Measurements from ENCODE around the gene IL1RAP. TPM values are rescaled to one million over a fixed set of nuclear protein-coding genes. Genes with fewer than 3 reads are reported as not detected.

IL1RAP gene
- total and polyA plus RNA-seq, 7 donors: 0.70 to 6.3 (median 4.0) TPM

GRCh38 chr3:190626951-190627620, 113.2 kb downstream of the IL1RAP start:
- Histone ChIP-seq H3K4me1 (no peaks in the 10 kb centered on the region), H3K27me3 (ENCODE audit: insufficient read depth in 3 of 3, low read length in 2 of 3) (no peaks in the 10 kb centered on the region), H3K9me3 (no peaks in the 10 kb centered on the region), H3K27ac (no peak overlapping the region), H3K36me3 (ENCODE audit: insufficient read depth in 1 of 2, low read depth in 1 of 2) (peaks cover 0 to 6% of the 10 kb centered on the region in 2 donors), H3K4me3 (no peak overlapping the region)
- DNase-seq (no peak), ATAC-seq (no peak)
- WGBS, 3 donors: 80 to 81% (median 80%) methylated on average over 7 of the region's 7 CpGs
- no peak for TF ChIP-seq CTCF (IDR thresholded peaks at IDR 0.05)
- intact Hi-C loops (cut with DNase I): no loop called here

GRCh38 chr3:190629088-190629487, 115.2 kb downstream of the IL1RAP start:
- Histone ChIP-seq H3K27ac (no peak overlapping the region), H3K36me3 (ENCODE audit: insufficient read depth in 1 of 2, low read depth in 1 of 2) (peaks cover 0 to 6% of the 10 kb centered on the region in 2 donors), H3K4me1 (no peaks in the 10 kb centered on the region), H3K27me3 (ENCODE audit: insufficient read depth in 3 of 3, low read length in 2 of 3) (no peaks in the 10 kb centered on the region), H3K4me3 (no peak overlapping the region), H3K9me3 (no peaks in the 10 kb centered on the region)
- intact Hi-C loops (cut with DNase I): no loop called here
- 91 to 100% (median 97%) methylated on average over 4 of the region's 4 CpGs for whole genome bisulfite sequencing, 3 donors
- ATAC-seq: no peak
- no peak for DNase-seq
- TF ChIP-seq CTCF (IDR thresholded peaks at IDR 0.05): no peak

GRCh38 chr3:190631295-190631694, 117.4 kb downstream of the IL1RAP start:
- Histone ChIP-seq H3K27me3 (ENCODE audit: insufficient read depth in 3 of 3, low read length in 2 of 3) (no peaks in the 10 kb centered on the region), H3K9me3 (no peaks in the 10 kb centered on the region), H3K4me3 (no peak overlapping the region), H3K36me3 (ENCODE audit: insufficient read depth in 1 of 2, low read depth in 1 of 2) (peaks cover 0 to 3% of the 10 kb centered on the region in 2 donors), H3K4me1 (no peaks in the 10 kb centered on the region), H3K27ac (no peak overlapping the region)
- 72 to 82% (median 75%) methylated on average over 2 of the region's 2 CpGs for WGBS, 3 donors
- intact Hi-C loops (cut with DNase I): no loop called here
- ATAC-seq (no peak), DNase-seq (no peak)
- TF ChIP-seq CTCF (IDR thresholded peaks at IDR 0.05): no peak

GRCh38 chr3:190641564-190641963, 127.7 kb downstream of the IL1RAP start:
- no peaks in the 10 kb centered on the region for H3K4me1 ChIP-seq
- WGBS, 3 donors: 55 to 68% (median 58%) methylated on average over 3 of the region's 3 CpGs
- no peaks in the 10 kb centered on the region for H3K9me3 ChIP-seq
- H3K36me3 ChIP-seq (ENCODE audit: insufficient read depth in 1 of 2, low read depth in 1 of 2): no peaks in the 10 kb centered on the region
- TF ChIP-seq CTCF (IDR thresholded peaks at IDR 0.05): no peak
- H3K27ac ChIP-seq: no peak overlapping the region
- DNase-seq (no peak), ATAC-seq (no peak)
- intact Hi-C loops (cut with DNase I): no loop called here
- no peak overlapping the region for H3K4me3 ChIP-seq
- no peaks in the 10 kb centered on the region for H3K27me3 ChIP-seq (ENCODE audit: insufficient read depth in 3 of 3, low read length in 2 of 3)

GRCh38 chr3:190642016-190642415, 128.1 kb downstream of the IL1RAP start:
- DNase-seq: no peak
- H3K9me3 ChIP-seq: no peaks in the 10 kb centered on the region
- no peak overlapping the region for H3K27ac ChIP-seq
- TF ChIP-seq CTCF (IDR thresholded peaks at IDR 0.05): no peak
- H3K36me3 ChIP-seq (ENCODE audit: insufficient read depth in 1 of 2, low read depth in 1 of 2): no peaks in the 10 kb centered on the region
- no peaks in the 10 kb centered on the region for H3K27me3 ChIP-seq (ENCODE audit: insufficient read depth in 3 of 3, low read length in 2 of 3)
- intact Hi-C loops (cut with DNase I): no loop called here
- 83 to 97% (median 94%) methylated on average over 6 of the region's 6 CpGs for WGBS, 3 donors
- ATAC-seq: no peak
- H3K4me1 ChIP-seq: no peaks in the 10 kb centered on the region
- H3K4me3 ChIP-seq: no peak overlapping the region
